Endodermal cell (in vitro differentiated cells): ENCODE data around the gene MYO1H. TPM values are rescaled to one million over a fixed set of nuclear protein-coding genes. Genes with fewer than 3 reads are reported as not detected.

ENCODE experiments used
- DNase-seq: peaks from one replicate; pipeline ENCODE4 v3.0.0-alpha.2; 2017
- H3K27ac ChIP-seq: 2 replicates; pipeline ENCODE4 v1.5.1; 2013; ENCODE audit warnings: mild to moderate bottlenecking, low read depth, low read length, moderate library complexity
- H3K27me3 ChIP-seq: 2 replicates; pipeline ENCODE4 v1.6.1; 2013; ENCODE audit warnings: mild to moderate bottlenecking, low read length, moderate library complexity; ENCODE audit not compliant: insufficient read depth, control insufficient read depth, poor library complexity, severe bottlenecking
- H3K36me3 ChIP-seq: 2 replicates; pipeline ENCODE4 v1.7.0; 2013; ENCODE audit warnings: mild to moderate bottlenecking, low read length, moderate library complexity; ENCODE audit not compliant: control insufficient read depth, insufficient read depth
- H3K4me1 ChIP-seq: one replicate; pipeline ENCODE4 v1.7.0; 2013; ENCODE audit warnings: low read length; ENCODE audit not compliant: control insufficient read depth, insufficient read depth
- H3K4me3 ChIP-seq: 2 replicates; pipeline ENCODE4 v1.5.1; 2013; ENCODE audit warnings: mild to moderate bottlenecking, low read length, moderate library complexity
- H3K9ac ChIP-seq: 2 replicates; pipeline ENCODE4 v1.6.1; 2013; ENCODE audit warnings: mild to moderate bottlenecking, low read length, moderate library complexity; ENCODE audit not compliant: poor library complexity, severe bottlenecking; ENCODE audit errors: extremely low read depth
- H3K9me3 ChIP-seq: 2 replicates; pipeline ENCODE4 v1.6.1; 2013; ENCODE audit warnings: mild to moderate bottlenecking, low read length, moderate library complexity; ENCODE audit not compliant: control insufficient read depth
- H3K27ac Mint-ChIP-seq: 2 replicates; pipeline ENCODE4 v1.8.0; 2020; ENCODE audit warnings: mixed read lengths
- H3K27me3 Mint-ChIP-seq: 2 replicates; pipeline ENCODE4 v1.8.0; 2021; ENCODE audit warnings: mild to moderate bottlenecking, mixed read lengths; ENCODE audit not compliant: insufficient read depth
- H3K36me3 Mint-ChIP-seq: 2 replicates; pipeline ENCODE4 v1.8.0; 2020; ENCODE audit warnings: low read depth, mixed read lengths
- H3K4me1 Mint-ChIP-seq: 2 replicates; pipeline ENCODE4 v1.8.0; 2020; ENCODE audit warnings: mixed read lengths
- H3K4me3 Mint-ChIP-seq: 2 replicates; pipeline ENCODE4 v1.8.0; 2020; ENCODE audit warnings: mild to moderate bottlenecking, moderate library complexity, mixed read lengths
- H3K9me3 Mint-ChIP-seq: 2 replicates; pipeline ENCODE4 v1.8.0; 2020; ENCODE audit warnings: mild to moderate bottlenecking, mixed read lengths
- WGBS, 2 experiments: methylation state at CpG; one replicate each; pipeline versions ENCODE4 v1.1.5 to v1.1.7; 2013; ENCODE audit warnings: missing lambda C conversion rate in 2 of 2, mixed read lengths in 1 of 2; ENCODE audit not compliant: insufficient coverage in 1 of 2, insufficient read length in 1 of 2; 5-methylcytosine and 5-hydroxymethylcytosine counted together
- total RNA-seq, 2 donors: library from RNA; stranded (reverse); fragmentation: NEBNext Ultra II Directional in 1 of 2; extraction: Animal tissue kit (Norgen Biotek cat#: 25700) in 1 of 2; gene quantifications; 2 replicates in 1 of 2; 3 replicates in 1 of 2; pipeline ENCODE4 v1.2.1, GENCODE V29; 2021
- TF ChIP-seq, protein P1 (sequence below): fragments of 200-600 bp; sonication (generic); conservative IDR thresholded peaks from 2 replicates; pipeline ENCODE4 v1.5.0; 2021; ENCODE audit warnings: antibody characterized with exemption, mild to moderate bottlenecking

Gene MYO1H
- total RNA-seq, 2 donors from 2014 or later = not detected

DNA sequence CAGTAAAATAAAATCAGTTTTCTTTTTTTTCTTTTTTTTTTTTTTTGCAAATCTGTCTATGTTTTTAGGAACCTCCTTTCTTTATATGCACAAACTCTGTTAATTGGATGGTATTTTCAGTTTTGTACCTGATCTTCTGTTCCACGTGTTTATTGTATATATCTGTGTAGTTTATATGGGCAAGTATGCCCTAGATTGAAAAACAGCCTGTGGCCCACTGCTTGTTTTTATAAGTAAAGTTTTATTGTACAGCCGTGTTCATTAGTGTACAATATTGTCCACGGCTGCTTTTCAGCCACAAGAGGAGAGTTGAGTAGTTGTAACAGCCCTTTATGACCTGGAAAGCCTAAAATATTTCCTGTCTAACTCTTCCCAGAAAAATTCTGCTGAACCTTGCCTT is 18.7 kb upstream of the MYO1H start:
- no peaks in the 10 kb centered on the region for H3K36me3 Mint-ChIP-seq
- no peak overlapping the region for H3K27ac Mint-ChIP-seq
- no peaks in the 10 kb centered on the region for H3K36me3 ChIP-seq
- no peaks in the 10 kb centered on the region for H3K9me3 ChIP-seq
- DNase-seq = no peak
- no peaks in the 10 kb centered on the region for H3K27me3 ChIP-seq
- no peak overlapping the region for H3K9ac ChIP-seq
- H3K4me1 ChIP-seq = no peaks in the 10 kb centered on the region
- H3K9me3 Mint-ChIP-seq = no peaks in the 10 kb centered on the region
- H3K4me1 Mint-ChIP-seq = peaks cover 2% of the 10 kb centered on the region
- peak overlapping the region; percentile 40 for H3K27ac ChIP-seq
- WGBS, 2 experiments = 92% methylated on average over 2 to 3 of the region's 3 CpGs
- TF ChIP-seq, protein P1, sequence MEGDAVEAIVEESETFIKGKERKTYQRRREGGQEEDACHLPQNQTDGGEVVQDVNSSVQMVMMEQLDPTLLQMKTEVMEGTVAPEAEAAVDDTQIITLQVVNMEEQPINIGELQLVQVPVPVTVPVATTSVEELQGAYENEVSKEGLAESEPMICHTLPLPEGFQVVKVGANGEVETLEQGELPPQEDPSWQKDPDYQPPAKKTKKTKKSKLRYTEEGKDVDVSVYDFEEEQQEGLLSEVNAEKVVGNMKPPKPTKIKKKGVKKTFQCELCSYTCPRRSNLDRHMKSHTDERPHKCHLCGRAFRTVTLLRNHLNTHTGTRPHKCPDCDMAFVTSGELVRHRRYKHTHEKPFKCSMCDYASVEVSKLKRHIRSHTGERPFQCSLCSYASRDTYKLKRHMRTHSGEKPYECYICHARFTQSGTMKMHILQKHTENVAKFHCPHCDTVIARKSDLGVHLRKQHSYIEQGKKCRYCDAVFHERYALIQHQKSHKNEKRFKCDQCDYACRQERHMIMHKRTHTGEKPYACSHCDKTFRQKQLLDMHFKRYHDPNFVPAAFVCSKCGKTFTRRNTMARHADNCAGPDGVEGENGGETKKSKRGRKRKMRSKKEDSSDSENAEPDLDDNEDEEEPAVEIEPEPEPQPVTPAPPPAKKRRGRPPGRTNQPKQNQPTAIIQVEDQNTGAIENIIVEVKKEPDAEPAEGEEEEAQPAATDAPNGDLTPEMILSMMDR = no peak
- H3K4me3 Mint-ChIP-seq = no peak overlapping the region
- no peaks in the 10 kb centered on the region for H3K27me3 Mint-ChIP-seq
- no peak overlapping the region for H3K4me3 ChIP-seq

DNA sequence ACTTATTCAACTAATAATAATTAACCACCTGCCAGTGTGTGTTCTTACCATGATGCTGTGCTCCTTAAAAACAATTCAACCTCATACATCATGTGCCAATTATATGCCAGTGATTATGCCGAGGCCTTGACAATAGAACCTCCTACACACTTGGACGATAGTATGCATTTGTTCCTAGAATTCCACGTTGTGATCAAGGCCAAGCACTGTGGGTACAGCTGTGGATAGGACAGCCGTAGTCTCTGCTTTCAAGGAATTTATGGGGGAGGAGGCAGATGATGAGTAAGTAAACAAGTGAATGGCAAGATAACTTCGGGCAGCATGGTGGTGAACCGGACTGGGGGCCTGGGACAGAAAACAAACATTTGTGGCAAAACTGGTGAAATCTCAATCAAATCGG is 18.0 kb upstream of the MYO1H start:
- H3K4me1 Mint-ChIP-seq = peaks cover 2% of the 10 kb centered on the region
- Histone ChIP-seq H3K36me3 (no peaks in the 10 kb centered on the region), H3K4me3 (no peak overlapping the region), H3K27ac (no peak overlapping the region), H3K9me3 (no peaks in the 10 kb centered on the region), H3K4me1 (no peaks in the 10 kb centered on the region), H3K27me3 (no peaks in the 10 kb centered on the region), H3K9ac (no peak overlapping the region)
- H3K27me3 Mint-ChIP-seq = no peaks in the 10 kb centered on the region
- no peak overlapping the region for H3K4me3 Mint-ChIP-seq
- H3K36me3 Mint-ChIP-seq = no peaks in the 10 kb centered on the region
- TF ChIP-seq, protein P1 = no peak
- WGBS, 2 experiments = 71 to 89% methylated on average over 7 of the region's 7 CpGs
- H3K27ac Mint-ChIP-seq = no peak overlapping the region
- H3K9me3 Mint-ChIP-seq = no peaks in the 10 kb centered on the region
- no peak for DNase-seq

DNA sequence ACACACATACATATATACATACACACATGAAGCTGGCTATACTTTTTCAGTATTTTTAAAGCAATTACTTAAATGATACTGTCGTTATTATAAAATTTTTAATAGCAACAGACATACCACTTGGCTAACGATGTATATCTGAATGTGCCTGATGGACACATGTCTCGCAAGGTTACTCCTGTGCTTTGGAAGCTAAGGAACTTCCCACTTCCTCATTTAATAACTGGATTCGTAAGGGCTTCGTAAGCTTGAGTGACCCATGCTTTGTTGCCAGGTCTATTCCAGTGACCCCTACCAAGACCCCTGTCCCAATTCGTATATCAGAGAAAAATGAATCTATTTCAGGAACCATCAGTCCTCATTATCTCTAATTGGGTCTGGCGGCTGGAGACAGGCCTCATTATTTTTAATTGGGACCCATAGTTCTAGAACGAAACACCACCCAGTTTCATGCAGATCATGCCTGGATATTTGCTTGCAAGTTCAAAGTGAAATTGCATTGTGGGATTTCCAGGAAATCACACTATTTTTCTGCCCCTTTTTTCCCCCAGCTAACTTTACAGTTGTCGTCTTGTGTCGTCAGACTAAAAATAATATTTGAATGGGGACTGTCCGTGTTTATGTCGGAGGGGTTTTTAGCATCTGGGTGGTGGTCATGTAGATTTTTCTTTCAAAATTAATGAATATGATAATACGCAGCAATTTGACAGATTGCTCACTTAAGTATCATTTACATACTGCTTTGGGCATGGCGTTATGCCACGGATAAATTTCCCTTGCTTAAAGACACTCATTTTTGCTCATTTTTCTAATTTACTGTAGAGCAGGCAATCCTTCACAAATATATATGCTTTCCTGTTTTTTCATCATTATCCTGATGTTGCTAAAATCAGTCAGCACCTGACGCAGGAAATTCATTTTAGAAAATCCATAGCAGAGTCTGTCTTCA is 17.1 kb upstream of the MYO1H start:
- whole genome bisulfite sequencing, 2 experiments = 92% methylated on average over 14 to 16 of the region's 16 CpGs
- no peaks in the 10 kb centered on the region for H3K9me3 Mint-ChIP-seq

More for the DNA sequence above, 17.1 kb upstream of the MYO1H start:
- no peak overlapping the region for H3K27ac ChIP-seq
- Mint-ChIP-seq H3K4me1 (peaks cover 2% of the 10 kb centered on the region), H3K4me3 (no peak overlapping the region), H3K27ac (no peak overlapping the region), H3K27me3 (no peaks in the 10 kb centered on the region), H3K36me3 (no peaks in the 10 kb centered on the region)
- no peak for DNase-seq
- H3K27me3 ChIP-seq = no peaks in the 10 kb centered on the region
- H3K9me3 ChIP-seq = no peaks in the 10 kb centered on the region
- no peaks in the 10 kb centered on the region for H3K4me1 ChIP-seq
- H3K9ac ChIP-seq = no peak overlapping the region
- TF ChIP-seq, protein P1 = no peak
- H3K4me3 ChIP-seq = no peak overlapping the region
- no peaks in the 10 kb centered on the region for H3K36me3 ChIP-seq
